Measurements from ENCODE around the gene PRKCE. TPM values are rescaled to one million over a fixed set of nuclear protein-coding genes. Genes with fewer than 3 reads are reported as not detected.

PRKCE gene
- total RNA-seq, 3 donors from 2014 or later (not counting 1 experiment from before 2014, with no cell fraction given) = 35.2 to 42.1 (median 38.6) TPM

DNA sequence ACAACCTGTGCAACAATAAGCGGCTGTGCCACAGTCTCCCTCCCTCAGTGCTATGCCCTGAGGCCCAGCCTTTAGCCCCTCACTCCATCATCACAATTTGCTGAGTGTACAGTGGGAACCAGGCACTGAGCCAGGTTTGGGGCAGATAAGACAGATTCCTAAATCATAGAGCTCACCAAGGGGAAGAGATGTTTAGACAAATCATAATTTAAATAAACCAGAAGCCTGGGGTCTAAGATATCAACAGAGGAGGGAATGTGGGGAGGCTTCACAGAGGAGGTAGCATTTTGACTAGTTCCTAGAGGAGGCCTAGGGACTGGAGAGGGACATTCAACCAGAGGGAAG, 506.5 kb downstream of the PRKCE start:
- H3K4me1 Mint-ChIP-seq = peaks cover 0 to 10% of the 10 kb centered on the region in 2 donors
- no peaks in the 10 kb centered on the region for H3K4me1 ChIP-seq (ENCODE audit: control insufficient read depth, insufficient read depth, low read length)
- TF ChIP-seq, protein P1, sequence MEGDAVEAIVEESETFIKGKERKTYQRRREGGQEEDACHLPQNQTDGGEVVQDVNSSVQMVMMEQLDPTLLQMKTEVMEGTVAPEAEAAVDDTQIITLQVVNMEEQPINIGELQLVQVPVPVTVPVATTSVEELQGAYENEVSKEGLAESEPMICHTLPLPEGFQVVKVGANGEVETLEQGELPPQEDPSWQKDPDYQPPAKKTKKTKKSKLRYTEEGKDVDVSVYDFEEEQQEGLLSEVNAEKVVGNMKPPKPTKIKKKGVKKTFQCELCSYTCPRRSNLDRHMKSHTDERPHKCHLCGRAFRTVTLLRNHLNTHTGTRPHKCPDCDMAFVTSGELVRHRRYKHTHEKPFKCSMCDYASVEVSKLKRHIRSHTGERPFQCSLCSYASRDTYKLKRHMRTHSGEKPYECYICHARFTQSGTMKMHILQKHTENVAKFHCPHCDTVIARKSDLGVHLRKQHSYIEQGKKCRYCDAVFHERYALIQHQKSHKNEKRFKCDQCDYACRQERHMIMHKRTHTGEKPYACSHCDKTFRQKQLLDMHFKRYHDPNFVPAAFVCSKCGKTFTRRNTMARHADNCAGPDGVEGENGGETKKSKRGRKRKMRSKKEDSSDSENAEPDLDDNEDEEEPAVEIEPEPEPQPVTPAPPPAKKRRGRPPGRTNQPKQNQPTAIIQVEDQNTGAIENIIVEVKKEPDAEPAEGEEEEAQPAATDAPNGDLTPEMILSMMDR (IDR thresholded peaks at IDR 0.05) = no peak
- H3K36me3 Mint-ChIP-seq = no peaks in the 10 kb centered on the region
- H3K36me3 ChIP-seq (ENCODE audit: control insufficient read depth, insufficient read depth, low read length) = no peaks in the 10 kb centered on the region
- intact Hi-C loops (cut with micrococcal nuclease) = no loop called here
- H3K27me3 ChIP-seq (ENCODE audit: control insufficient read depth, insufficient read depth, low read length) = no peaks in the 10 kb centered on the region
- no peak overlapping the region for H3K27ac ChIP-seq (ENCODE audit: low read length)
- no peak overlapping the region for H3K27ac Mint-ChIP-seq
- no peaks in the 10 kb centered on the region for H3K27me3 Mint-ChIP-seq (ENCODE audit: low read depth in 2 of 2)
- DNase-seq = no peak
- no peak overlapping the region for H3K4me3 ChIP-seq (ENCODE audit: low read length)
- no peak for ATAC-seq
- H3K9me3 ChIP-seq (ENCODE audit: control insufficient read depth, insufficient read depth, low read length) = no peaks in the 10 kb centered on the region
- no peaks in the 10 kb centered on the region for H3K9me3 Mint-ChIP-seq
- H3K4me3 Mint-ChIP-seq = no peak overlapping the region
- 100% methylated on average over 1 of the region's 1 CpG for WGBS (ENCODE audit: insufficient coverage)

DNA sequence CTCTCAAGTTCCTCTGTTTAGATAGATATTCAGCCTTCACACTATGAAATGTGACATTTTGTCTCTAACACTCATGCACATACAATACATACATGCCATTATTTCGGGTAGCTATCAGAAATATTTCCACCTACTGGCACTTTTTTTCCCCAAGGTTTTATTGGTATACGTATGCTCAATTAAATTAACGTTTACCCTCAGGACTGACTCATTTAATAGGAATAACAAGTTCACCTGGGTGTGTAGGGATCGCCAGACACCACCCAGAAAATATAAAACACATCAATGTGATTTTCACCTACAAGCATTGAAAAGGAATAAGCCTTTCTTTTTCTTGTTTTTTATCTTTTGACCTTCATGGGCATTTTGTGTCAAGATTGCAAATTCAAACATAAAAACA, 507.2 kb downstream of the PRKCE start:
- TF ChIP-seq, protein P1 (IDR thresholded peaks at IDR 0.05) = no peak
- intact Hi-C loops (cut with micrococcal nuclease) = no loop called here
- no peaks in the 10 kb centered on the region for H3K36me3 Mint-ChIP-seq
- WGBS (ENCODE audit: insufficient coverage) = 95% methylated on average over 4 of the region's 4 CpGs
- no peak overlapping the region for H3K27ac ChIP-seq (ENCODE audit: low read length)
- H3K4me3 Mint-ChIP-seq = no peak overlapping the region
- H3K4me1 Mint-ChIP-seq = peaks cover 0 to 10% of the 10 kb centered on the region in 2 donors
- no peaks in the 10 kb centered on the region for H3K9me3 ChIP-seq (ENCODE audit: control insufficient read depth, insufficient read depth, low read length)
- no peaks in the 10 kb centered on the region for H3K36me3 ChIP-seq (ENCODE audit: control insufficient read depth, insufficient read depth, low read length)
- no peak for ATAC-seq
- H3K27ac Mint-ChIP-seq = no peak overlapping the region
- H3K27me3 Mint-ChIP-seq (ENCODE audit: low read depth in 2 of 2) = no peaks in the 10 kb centered on the region
- H3K9me3 Mint-ChIP-seq = no peaks in the 10 kb centered on the region
- no peaks in the 10 kb centered on the region for H3K4me1 ChIP-seq (ENCODE audit: control insufficient read depth, insufficient read depth, low read length)
- H3K27me3 ChIP-seq (ENCODE audit: control insufficient read depth, insufficient read depth, low read length) = no peaks in the 10 kb centered on the region
- no peak overlapping the region for H3K4me3 ChIP-seq (ENCODE audit: low read length)
- DNase-seq = no peak

GRCh38 chr2:46160326-46160725, 508.9 kb downstream of the PRKCE start:
- TF ChIP-seq, protein P1 (IDR thresholded peaks at IDR 0.05) = no peak
- Mint-ChIP-seq H3K9me3 (no peaks in the 10 kb centered on the region), H3K27ac (no peak overlapping the region), H3K4me3 (no peak overlapping the region), H3K4me1 (peaks cover 0 to 10% of the 10 kb centered on the region in 2 donors), H3K27me3 (ENCODE audit: low read depth in 2 of 2) (no peaks in the 10 kb centered on the region), H3K36me3 (no peaks in the 10 kb centered on the region)
- Histone ChIP-seq H3K4me1 (ENCODE audit: control insufficient read depth, insufficient read depth, low read length) (no peaks in the 10 kb centered on the region), H3K9me3 (ENCODE audit: control insufficient read depth, insufficient read depth, low read length) (no peaks in the 10 kb centered on the region), H3K27me3 (ENCODE audit: control insufficient read depth, insufficient read depth, low read length) (no peaks in the 10 kb centered on the region), H3K27ac (ENCODE audit: low read length) (no peak overlapping the region), H3K36me3 (ENCODE audit: control insufficient read depth, insufficient read depth, low read length) (no peaks in the 10 kb centered on the region), H3K4me3 (ENCODE audit: low read length) (no peak overlapping the region)
- WGBS (ENCODE audit: insufficient coverage) = 74% methylated on average over 6 of the region's 6 CpGs
- ATAC-seq = no peak
- intact Hi-C loops (cut with micrococcal nuclease) = no loop called here
- no peak for DNase-seq

DNA sequence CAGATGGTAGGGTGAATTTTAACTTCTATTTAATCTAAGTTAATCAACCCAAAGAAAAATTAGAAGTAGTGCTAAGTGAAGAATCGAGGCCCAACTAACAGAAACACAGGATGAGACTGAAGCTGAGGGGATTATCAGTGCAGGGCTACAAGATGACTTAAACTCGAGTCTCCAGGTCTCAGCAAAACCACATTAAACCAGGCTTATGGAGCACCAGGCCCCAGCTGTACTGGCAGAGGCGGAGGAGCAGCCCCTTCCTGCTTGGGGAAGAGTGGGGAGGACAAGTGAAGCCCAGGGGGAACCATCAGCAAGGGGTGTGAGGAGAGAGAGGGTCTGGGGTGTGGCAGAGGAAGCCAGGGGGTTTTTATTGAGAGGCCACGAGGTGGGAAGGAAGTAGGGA, 509.8 kb downstream of the PRKCE start:
- no peak overlapping the region for H3K4me3 Mint-ChIP-seq
- ATAC-seq (no peak), DNase-seq (no peak)
- Histone ChIP-seq H3K4me3 (ENCODE audit: low read length) (no peak overlapping the region), H3K9me3 (ENCODE audit: control insufficient read depth, insufficient read depth, low read length) (no peaks in the 10 kb centered on the region), H3K4me1 (ENCODE audit: control insufficient read depth, insufficient read depth, low read length) (no peaks in the 10 kb centered on the region), H3K27me3 (ENCODE audit: control insufficient read depth, insufficient read depth, low read length) (no peaks in the 10 kb centered on the region), H3K36me3 (ENCODE audit: control insufficient read depth, insufficient read depth, low read length) (no peaks in the 10 kb centered on the region), H3K27ac (ENCODE audit: low read length) (no peak overlapping the region)
- intact Hi-C loops (cut with micrococcal nuclease) = no loop called here
- 31% methylated on average over 4 of the region's 4 CpGs for WGBS (ENCODE audit: insufficient coverage)
- no peaks in the 10 kb centered on the region for H3K27me3 Mint-ChIP-seq (ENCODE audit: low read depth in 2 of 2)
- H3K36me3 Mint-ChIP-seq = no peaks in the 10 kb centered on the region
- peaks cover 0 to 10% of the 10 kb centered on the region in 2 donors for H3K4me1 Mint-ChIP-seq
- H3K9me3 Mint-ChIP-seq = no peaks in the 10 kb centered on the region
- TF ChIP-seq, protein P1 (IDR thresholded peaks at IDR 0.05) = no peak
- H3K27ac Mint-ChIP-seq = peak overlapping the region in 1 of 2 donors; percentile 19
